Measurements from ENCODE around the gene PLB1.

The PLB1 gene

DNA sequence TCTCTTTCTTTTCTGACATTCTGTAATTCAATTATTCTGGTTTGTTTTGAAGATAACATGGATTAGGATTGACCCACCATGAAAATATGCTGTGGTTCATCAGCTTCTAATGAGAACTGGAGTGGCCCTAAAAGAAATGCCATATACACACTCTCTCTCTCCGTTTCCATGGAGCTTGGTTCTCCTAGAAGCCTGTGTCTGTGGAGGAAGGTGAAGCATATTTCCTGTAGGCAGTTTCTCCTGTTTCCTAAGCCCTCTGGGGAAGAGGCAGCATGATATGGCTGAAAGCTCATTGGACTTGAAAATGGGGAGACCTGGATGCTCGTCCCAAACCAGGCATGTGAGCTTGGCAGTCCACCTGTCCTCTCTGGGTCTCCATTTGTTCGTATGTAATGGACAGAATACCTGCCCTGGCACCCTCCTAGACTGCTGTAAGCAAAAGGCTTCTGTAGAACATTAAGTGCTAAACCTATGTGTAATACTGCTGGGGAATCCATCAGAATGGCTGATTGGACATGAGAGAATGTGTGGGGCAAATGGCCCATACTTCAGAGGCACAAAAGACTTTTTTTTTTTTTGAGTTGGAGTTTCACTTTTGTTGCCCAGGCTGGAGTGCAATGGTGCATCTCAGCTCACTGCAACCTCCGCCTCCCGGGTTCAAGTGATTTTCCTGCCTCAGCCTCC, 180.4 kb downstream of the PLB1 start:
- no peak for FAIRE-seq

DNA sequence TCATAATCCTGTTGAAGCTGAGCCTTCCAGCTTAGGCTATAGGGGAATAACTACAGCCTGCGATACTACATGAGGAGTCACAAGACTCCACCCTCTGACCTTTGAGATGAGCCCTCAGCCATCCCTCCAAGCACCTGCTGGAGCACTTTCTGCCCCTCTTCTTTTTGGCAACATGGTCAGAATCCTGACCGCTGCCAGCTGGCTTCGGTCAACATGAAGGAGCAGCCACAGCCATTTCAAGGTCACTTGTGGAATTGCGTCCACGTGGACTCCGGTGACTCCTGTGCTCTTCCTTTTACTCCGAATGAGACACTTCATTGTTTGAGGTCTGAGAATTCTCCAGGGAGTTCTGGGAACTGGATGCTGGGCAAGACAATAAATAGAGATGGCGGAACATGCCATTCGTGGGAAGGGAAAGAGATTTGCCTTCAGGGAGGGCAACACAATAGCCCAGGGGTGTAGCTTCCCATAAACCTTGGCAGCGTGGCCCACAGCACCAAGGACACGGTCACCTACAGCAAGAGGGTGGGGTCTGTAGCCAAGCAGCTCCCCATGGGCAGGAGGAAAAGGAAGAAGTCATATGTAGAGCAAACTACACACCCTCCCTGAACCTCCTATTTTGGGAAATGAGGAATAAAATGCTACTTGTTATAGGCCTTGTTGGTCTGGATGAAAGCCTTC, 182.5 kb downstream of the PLB1 start:
- no peak for TF ChIP-seq POLR2A (IDR thresholded peaks at IDR 0.05; ENCODE audit: low read depth, low read length)
- FAIRE-seq = no peak
- DNase-seq (ENCODE audit: insufficient read length, low spot score) = no peak

More for the DNA sequence above, 180.4 kb downstream of the PLB1 start:
- TF ChIP-seq POLR2A (IDR thresholded peaks at IDR 0.05; ENCODE audit: low read depth, low read length) = no peak
- DNase-seq (ENCODE audit: insufficient read length, low spot score) = no peak

GRCh38 chr2:28678944-28679343, 183.1 kb downstream of the PLB1 start:
- DNase-seq (ENCODE audit: insufficient read length, low spot score) (no peak), FAIRE-seq (no peak)
- no peak for TF ChIP-seq POLR2A (IDR thresholded peaks at IDR 0.05; ENCODE audit: low read depth, low read length)

DNA sequence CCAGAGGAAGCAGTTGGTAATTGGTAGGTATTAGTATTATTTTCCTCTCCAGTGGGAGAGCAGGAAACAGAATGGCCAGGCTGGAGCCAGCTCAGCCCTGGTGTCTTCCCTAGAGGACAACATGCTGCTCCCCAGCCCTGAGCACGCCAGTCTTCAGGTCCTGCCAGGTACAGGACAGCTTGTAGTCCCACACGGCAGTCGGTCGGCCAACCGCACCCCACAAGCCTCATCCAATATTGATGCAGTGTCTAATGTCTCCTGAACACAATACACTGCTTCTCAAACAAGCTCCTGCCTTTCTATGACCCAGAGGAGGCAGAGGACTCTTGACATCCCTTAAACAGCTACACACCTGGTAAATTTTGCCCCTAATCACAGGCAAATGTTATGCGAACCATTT, 184.8 kb downstream of the PLB1 start:
- TF ChIP-seq POLR2A (IDR thresholded peaks at IDR 0.05; ENCODE audit: low read depth, low read length) = no peak
- FAIRE-seq (no peak), DNase-seq (ENCODE audit: insufficient read length, low spot score) (no peak)

DNA sequence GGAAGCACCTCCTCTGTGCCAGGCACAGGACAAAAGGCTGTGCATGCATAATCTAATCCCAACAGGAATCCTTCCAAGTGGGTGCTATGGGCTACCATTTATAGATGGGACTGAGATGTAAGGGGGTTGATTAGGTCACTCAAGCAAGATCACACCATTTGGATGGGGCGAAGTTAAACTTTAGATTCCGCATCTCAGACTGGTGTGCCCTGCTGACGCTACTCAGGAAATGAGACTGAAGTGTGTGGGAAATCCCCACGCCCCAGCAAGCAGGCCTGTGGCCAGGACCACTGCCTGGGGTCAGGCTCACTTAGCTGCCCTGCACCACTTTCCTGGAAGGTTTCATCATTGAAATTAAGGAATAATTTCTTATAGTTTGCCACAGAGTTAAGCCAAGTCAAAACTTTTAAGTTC, 185.3 kb downstream of the PLB1 start:
- DNase-seq (ENCODE audit: insufficient read length, low spot score) (no peak), FAIRE-seq (no peak)
- TF ChIP-seq POLR2A (IDR thresholded peaks at IDR 0.05; ENCODE audit: low read depth, low read length) = no peak

DNA sequence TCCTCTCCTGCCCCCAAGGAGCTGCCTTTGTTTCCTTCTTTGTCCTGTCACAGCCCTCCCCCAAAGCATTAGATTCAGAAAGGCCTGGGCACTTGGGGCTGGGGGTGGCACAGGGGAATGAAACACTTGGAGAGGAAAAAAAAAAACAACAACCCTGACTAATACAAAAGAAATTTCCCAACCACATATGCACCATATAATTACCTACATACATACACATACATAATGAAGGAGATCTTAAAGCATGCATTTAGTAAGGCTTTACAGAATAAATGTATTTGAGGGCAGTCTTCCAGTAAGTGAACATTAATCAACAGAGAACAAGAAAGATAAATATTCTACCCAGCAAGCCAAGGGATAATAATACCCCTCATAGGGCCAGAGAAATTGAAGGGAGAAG, 185.7 kb downstream of the PLB1 start:
- DNase-seq (ENCODE audit: insufficient read length, low spot score) (no peak), FAIRE-seq (no peak)
- TF ChIP-seq POLR2A (IDR thresholded peaks at IDR 0.05; ENCODE audit: low read depth, low read length) = no peak

GRCh38 chr2:28683100-28683706, 187.3 kb downstream of the PLB1 start:
- peak; percentile 57 for FAIRE-seq
- DNase-seq (ENCODE audit: insufficient read length, low spot score) = peak; percentile 61
- no peak for TF ChIP-seq POLR2A (IDR thresholded peaks at IDR 0.05; ENCODE audit: low read depth, low read length)

- DNase-seq (ENCODE audit: insufficient read length, low spot score) = no peak
- TF ChIP-seq POLR2A (IDR thresholded peaks at IDR 0.05; ENCODE audit: low read depth, low read length) = no peak
- FAIRE-seq = no peak
These were observed 188.4 kb downstream of the PLB1 start for GRCh38 chr2:28684142-28684858.

DNA sequence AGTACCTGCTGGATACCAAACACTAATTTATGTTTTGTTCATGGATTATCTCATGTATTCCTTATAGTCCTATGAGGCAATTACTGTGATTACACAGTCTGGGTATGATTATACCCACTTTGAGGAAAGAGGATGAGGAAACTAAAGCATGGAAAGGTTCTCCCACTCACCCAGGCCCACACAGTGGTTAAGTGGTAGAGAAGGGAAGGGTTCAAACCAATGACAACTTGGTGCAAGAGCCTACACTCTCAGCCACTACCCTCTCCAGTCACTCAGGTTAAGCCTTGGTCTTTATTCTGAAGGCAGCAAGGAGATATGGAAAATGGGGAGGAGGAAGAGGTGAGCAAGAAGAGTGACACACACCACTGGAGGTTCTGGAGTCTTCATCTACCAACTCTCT, 191.3 kb downstream of the PLB1 start:
- no peak for FAIRE-seq
- no peak for DNase-seq (ENCODE audit: insufficient read length, low spot score)

GRCh38 chr2:28687640-28688385, 192.0 kb downstream of the PLB1 start:
- DNase-seq (ENCODE audit: insufficient read length, low spot score) (no peak), FAIRE-seq (no peak)
- no peak for TF ChIP-seq POLR2A (IDR thresholded peaks at IDR 0.05; ENCODE audit: low read depth, low read length)

More for the DNA sequence above, 191.3 kb downstream of the PLB1 start:
- no peak for TF ChIP-seq POLR2A (IDR thresholded peaks at IDR 0.05; ENCODE audit: low read depth, low read length)

DNA sequence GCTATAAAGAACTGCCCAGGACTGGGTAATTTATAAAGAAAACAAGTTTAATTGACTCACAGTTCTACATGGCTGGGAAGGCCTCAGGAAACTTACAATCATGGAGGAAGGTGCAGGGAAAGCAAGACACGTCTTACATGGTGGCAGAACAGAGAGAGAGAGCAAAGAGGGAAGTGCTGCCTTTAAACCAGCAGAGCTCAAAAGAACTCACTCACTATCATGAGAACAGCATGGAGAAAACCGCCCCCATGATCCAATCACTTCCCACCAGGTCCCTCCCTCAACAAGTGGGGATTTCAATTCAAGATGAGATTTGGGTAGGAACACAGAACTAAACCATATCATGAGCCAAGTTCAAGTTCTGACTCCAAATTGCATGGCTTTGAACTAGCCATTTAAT, 193.0 kb downstream of the PLB1 start:
- no peak for TF ChIP-seq POLR2A (IDR thresholded peaks at IDR 0.05; ENCODE audit: low read depth, low read length)
- FAIRE-seq = no peak
- no peak for DNase-seq (ENCODE audit: insufficient read length, low spot score)

- DNase-seq (ENCODE audit: insufficient read length, low spot score) = no peak
- TF ChIP-seq POLR2A (IDR thresholded peaks at IDR 0.05; ENCODE audit: low read depth, low read length) = no peak
- FAIRE-seq = no peak
These were observed 193.9 kb downstream of the PLB1 start for GRCh38 chr2:28689771-28690170.

DNA sequence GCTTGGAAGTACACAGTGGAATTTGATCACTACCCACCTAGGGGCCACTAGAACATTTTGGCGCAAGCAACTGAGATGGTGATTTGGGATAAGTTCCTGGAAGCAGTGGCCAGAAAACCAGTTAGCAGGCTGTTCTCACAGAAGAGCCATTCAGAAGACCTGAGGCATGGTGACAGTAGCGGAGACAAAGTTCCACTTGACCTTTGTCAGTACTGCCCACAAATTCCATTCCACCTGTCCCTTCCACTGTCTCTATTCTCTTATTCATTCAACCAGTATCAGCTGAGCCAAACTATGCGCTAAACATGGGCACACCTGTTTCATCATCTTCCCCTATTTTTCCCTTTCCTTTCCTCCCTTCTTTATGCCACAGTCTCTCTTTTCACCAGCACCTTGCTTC, 196.6 kb downstream of the PLB1 start:
- no peak for FAIRE-seq
- DNase-seq (ENCODE audit: insufficient read length, low spot score) = no peak
- no peak for TF ChIP-seq POLR2A (IDR thresholded peaks at IDR 0.05; ENCODE audit: low read depth, low read length)
